ENCODE measurements around the gene NOS1AP.
A peak's percentile ranks its signal among the peaks of the same experiment; 100 is the strongest.

Gene NOS1AP

GRCh38 chr1:162222730-162223129, 153.2 kb downstream of the NOS1AP start:
- Histone ChIP-seq H3K9me3 (ENCODE audit: severe bottlenecking) (no peaks in the 10 kb centered on the region), H3K36me3 (no peaks in the 10 kb centered on the region), H3K27ac (no peak overlapping the region), H3K4me3 (ENCODE audit: low read depth, low read length) (no peak overlapping the region), H3K27me3 (ENCODE audit: insufficient read depth, low read depth, severe bottlenecking) (no peaks in the 10 kb centered on the region)
- no peak for TF ChIP-seq CTCF (IDR thresholded peaks at IDR 0.05; ENCODE audit: low read depth, low read length)
- DNase-seq: no peak

- Histone ChIP-seq H3K27ac (no peak overlapping the region), H3K27me3 (ENCODE audit: insufficient read depth, low read depth, severe bottlenecking) (no peaks in the 10 kb centered on the region), H3K9me3 (ENCODE audit: severe bottlenecking) (no peaks in the 10 kb centered on the region), H3K36me3 (no peaks in the 10 kb centered on the region), H3K4me3 (ENCODE audit: low read depth, low read length) (no peak overlapping the region)
- no peak for TF ChIP-seq CTCF (IDR thresholded peaks at IDR 0.05; ENCODE audit: low read depth, low read length)
- DNase-seq: no peak
Observed at GRCh38 chr1:162223488-162223887, 154.0 kb downstream of the NOS1AP start.

GRCh38 chr1:162224267-162224666, 154.8 kb downstream of the NOS1AP start:
- Histone ChIP-seq H3K27ac (no peak overlapping the region), H3K36me3 (no peaks in the 10 kb centered on the region), H3K4me3 (ENCODE audit: low read depth, low read length) (no peak overlapping the region), H3K27me3 (ENCODE audit: insufficient read depth, low read depth, severe bottlenecking) (no peaks in the 10 kb centered on the region), H3K9me3 (ENCODE audit: severe bottlenecking) (no peaks in the 10 kb centered on the region)
- TF ChIP-seq CTCF (IDR thresholded peaks at IDR 0.05; ENCODE audit: low read depth, low read length): no peak
- DNase-seq: no peak

- H3K36me3 ChIP-seq: no peaks in the 10 kb centered on the region
- H3K27ac ChIP-seq: no peak overlapping the region
- no peaks in the 10 kb centered on the region for H3K27me3 ChIP-seq (ENCODE audit: insufficient read depth, low read depth, severe bottlenecking)
- no peak for DNase-seq
- H3K9me3 ChIP-seq (ENCODE audit: severe bottlenecking): no peaks in the 10 kb centered on the region
- no peak for TF ChIP-seq CTCF (IDR thresholded peaks at IDR 0.05; ENCODE audit: low read depth, low read length)
- no peak overlapping the region for H3K4me3 ChIP-seq (ENCODE audit: low read depth, low read length)
Observed at GRCh38 chr1:162228586-162228985, 159.1 kb downstream of the NOS1AP start.

- no peak overlapping the region for H3K27ac ChIP-seq
- DNase-seq: no peak
- H3K9me3 ChIP-seq (ENCODE audit: severe bottlenecking): no peaks in the 10 kb centered on the region
- no peak for TF ChIP-seq CTCF (IDR thresholded peaks at IDR 0.05; ENCODE audit: low read depth, low read length)
- no peaks in the 10 kb centered on the region for H3K36me3 ChIP-seq
- H3K27me3 ChIP-seq (ENCODE audit: insufficient read depth, low read depth, severe bottlenecking): no peaks in the 10 kb centered on the region
- H3K4me3 ChIP-seq (ENCODE audit: low read depth, low read length): no peak overlapping the region
Observed at GRCh38 chr1:162229549-162229948, 160.1 kb downstream of the NOS1AP start.

- Histone ChIP-seq H3K9me3 (ENCODE audit: severe bottlenecking) (no peaks in the 10 kb centered on the region), H3K27ac (no peak overlapping the region), H3K36me3 (no peaks in the 10 kb centered on the region), H3K27me3 (ENCODE audit: insufficient read depth, low read depth, severe bottlenecking) (no peaks in the 10 kb centered on the region), H3K4me3 (ENCODE audit: low read depth, low read length) (no peak overlapping the region)
- TF ChIP-seq CTCF (IDR thresholded peaks at IDR 0.05; ENCODE audit: low read depth, low read length): peak; percentile 70
- peak; percentile 47 for DNase-seq
Observed at GRCh38 chr1:162230096-162230495, 160.6 kb downstream of the NOS1AP start.
